ENCODE measurements around the gene TUB.

- TF ChIP-seq EZH2 (IDR thresholded peaks at IDR 0.05; ENCODE audit: low read length, unreplicated experiment): no peak
- no peak for TF ChIP-seq CTCF (conservative IDR thresholded peaks at IDR 0.05; ENCODE audit: low read depth, low read length)
- no peak for TF ChIP-seq EZH2phosphoT487 (IDR thresholded peaks at IDR 0.05; ENCODE audit: borderline replicate concordance, low read length)
Measured at GRCh38 chr11:8083088-8083395, 2.0 kb downstream of the TUB start.
